ENCODE measurements around the gene STK16.

DNA sequence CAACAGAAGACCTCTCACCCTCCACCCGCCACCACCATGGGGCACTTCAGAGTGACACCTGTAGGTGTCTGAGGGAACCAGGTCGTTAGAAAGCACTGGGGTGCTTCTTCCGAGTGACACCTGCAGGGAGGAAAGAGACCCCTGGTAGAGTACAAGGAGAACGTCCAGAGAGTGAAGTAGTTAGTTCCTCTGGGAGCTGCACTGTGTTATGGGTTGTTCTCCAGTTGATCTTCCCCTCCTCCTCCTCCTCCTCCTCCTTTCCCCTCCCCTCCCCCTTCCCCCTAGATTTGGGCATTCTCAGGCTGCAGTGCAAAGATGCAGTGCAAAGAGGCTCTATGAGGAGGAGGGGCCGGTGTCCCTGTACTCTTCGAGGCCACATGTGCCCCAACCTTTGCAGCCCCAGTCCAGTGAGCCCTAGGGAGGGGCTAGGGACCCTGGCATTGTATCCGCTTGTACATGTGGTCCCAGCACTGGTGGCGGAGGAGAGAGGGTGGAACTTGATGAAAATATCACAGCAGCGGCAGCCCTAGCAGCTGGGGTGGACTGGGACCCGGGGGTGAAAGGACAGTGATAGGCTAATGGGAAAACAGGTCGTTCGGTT lies 34.7 kb downstream of the STK16 start:
- no peak for TF ChIP-seq POLR2AphosphoS5 (IDR thresholded peaks at IDR 0.05)
- TF ChIP-seq, protein P1, sequence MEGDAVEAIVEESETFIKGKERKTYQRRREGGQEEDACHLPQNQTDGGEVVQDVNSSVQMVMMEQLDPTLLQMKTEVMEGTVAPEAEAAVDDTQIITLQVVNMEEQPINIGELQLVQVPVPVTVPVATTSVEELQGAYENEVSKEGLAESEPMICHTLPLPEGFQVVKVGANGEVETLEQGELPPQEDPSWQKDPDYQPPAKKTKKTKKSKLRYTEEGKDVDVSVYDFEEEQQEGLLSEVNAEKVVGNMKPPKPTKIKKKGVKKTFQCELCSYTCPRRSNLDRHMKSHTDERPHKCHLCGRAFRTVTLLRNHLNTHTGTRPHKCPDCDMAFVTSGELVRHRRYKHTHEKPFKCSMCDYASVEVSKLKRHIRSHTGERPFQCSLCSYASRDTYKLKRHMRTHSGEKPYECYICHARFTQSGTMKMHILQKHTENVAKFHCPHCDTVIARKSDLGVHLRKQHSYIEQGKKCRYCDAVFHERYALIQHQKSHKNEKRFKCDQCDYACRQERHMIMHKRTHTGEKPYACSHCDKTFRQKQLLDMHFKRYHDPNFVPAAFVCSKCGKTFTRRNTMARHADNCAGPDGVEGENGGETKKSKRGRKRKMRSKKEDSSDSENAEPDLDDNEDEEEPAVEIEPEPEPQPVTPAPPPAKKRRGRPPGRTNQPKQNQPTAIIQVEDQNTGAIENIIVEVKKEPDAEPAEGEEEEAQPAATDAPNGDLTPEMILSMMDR (IDR thresholded peaks at IDR 0.05): peak in 1 of 3 donors; percentile 56

Data from breast epithelium (tissue), 3 donors.